ENCODE data around the gene HACD1.

The HACD1 gene

GRCh38 chr10:17617031-17617911, at the start of gene HACD1:
Gene HACD1, minus strand, starts transcription at chr10:17617374. Its CDS starts 35 bp downstream, at chr10:17617339.
- DNase-seq (ENCODE audit: low spot score), result peak; percentile 34

- peak; percentile 79 for DNase-seq (ENCODE audit: low spot score)
Observed at GRCh38 chr10:17665747-17666146, 48.6 kb upstream of the HACD1 start.

- DNase-seq (ENCODE audit: low spot score), result no peak
Observed at GRCh38 chr10:17663450-17663849, 46.3 kb upstream of the HACD1 start.

DNA sequence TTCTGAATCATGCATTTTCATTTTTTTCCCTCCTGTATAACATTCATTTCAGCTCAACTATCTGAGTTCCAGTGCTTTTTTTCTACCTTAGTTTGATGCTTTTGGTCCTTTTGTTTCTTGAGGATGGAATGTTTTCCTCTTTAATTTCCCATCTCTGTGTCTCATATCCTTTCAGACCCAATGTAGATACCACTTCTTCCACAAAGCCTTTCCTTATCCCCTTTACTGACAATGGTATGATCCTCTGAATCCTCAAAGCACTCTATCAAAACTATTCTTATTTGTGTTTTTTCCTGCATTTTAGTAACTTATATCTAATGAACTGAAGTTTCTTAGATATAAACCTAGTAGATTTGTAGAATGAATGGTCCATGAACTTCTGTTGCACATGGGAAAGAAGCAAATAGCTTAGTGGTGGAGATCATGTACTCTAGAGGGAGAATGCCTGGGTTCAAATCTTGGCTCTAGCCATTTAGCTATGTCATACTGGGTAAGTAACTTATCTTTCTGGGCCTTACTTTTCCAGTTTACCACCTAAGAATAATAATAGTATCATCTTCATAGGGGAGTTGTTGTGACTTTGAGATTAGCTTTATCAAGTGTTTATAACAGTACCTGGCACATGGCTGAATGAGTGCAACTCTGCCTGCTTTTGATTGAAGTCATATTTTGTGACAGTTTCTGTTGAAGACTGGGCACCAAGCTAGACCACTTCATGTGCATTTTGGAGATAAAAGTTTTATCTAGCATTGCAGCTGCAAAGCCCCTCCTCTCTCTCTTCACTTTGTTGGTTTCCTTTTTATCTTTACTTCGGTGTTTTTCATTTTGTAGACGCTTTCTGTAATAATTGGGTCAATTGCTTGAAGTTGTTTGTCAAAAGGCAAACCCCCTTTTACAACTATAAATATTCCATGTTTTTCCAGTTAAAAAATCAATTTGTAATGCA, 45.3 kb upstream of the HACD1 start:
- DNase-seq (ENCODE audit: low spot score), result no peak

- DNase-seq (ENCODE audit: low spot score), result no peak
Observed at GRCh38 chr10:17661510-17661909, 44.3 kb upstream of the HACD1 start.

DNA sequence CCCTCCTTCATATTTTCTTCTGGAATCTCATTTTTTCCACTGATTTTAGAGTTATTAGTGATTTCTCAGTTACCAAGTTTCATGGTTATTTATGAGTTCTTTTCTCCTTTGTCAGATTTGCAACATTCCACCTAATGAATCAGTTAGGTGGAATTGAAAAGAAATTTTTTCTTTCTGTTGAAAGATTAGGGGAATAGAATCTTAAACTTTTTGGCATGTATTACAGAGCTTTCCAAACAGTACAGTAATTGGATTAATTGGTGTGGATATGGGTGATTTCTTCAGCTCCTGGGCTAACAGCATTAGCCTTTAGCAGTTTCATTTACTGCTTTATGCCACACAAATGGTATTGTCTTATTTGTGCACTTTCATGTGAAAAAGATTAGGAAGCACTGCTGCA, 43.7 kb upstream of the HACD1 start:
- no peak for DNase-seq (ENCODE audit: low spot score)

- no peak for DNase-seq (ENCODE audit: low spot score)
Observed at GRCh38 chr10:17659365-17659764, 42.2 kb upstream of the HACD1 start.

- no peak for DNase-seq (ENCODE audit: low spot score)
Observed at GRCh38 chr10:17657103-17657500, 39.9 kb upstream of the HACD1 start.

DNA sequence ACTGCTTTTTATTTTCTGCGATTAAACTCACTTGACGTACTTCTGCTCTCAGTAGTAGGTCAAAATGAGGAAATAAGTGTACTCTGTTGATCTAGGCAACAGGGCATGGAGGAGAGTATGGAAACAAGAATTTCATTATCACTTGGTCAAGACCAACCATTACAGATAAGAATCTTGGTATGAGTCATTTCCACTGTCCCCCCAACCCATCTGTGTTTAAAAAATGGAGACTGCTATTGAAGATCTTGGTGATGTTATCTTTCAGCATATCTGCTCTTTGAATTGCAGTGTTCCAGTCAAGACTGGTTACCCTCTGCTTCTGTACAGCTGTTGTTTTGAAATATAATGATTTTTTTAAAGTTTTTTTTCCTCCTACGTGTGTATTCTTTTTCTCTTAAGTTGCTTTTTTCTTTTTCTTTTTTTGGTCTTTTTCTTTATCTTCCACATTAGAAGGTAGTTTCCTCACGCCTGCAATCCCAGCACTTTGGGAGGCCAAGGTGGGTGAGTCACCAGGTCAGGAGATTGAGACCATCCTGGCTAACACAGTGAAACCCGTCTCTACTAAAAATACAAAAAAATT, 38.5 kb upstream of the HACD1 start:
- DNase-seq (ENCODE audit: low spot score), result no peak

- no peak for DNase-seq (ENCODE audit: low spot score)
Observed at GRCh38 chr10:17655009-17655408, 37.8 kb upstream of the HACD1 start.

GRCh38 chr10:17652585-17652984, 35.4 kb upstream of the HACD1 start:
- no peak for DNase-seq (ENCODE audit: low spot score)

- no peak for DNase-seq (ENCODE audit: low spot score)
Observed at GRCh38 chr10:17651896-17652295, 34.7 kb upstream of the HACD1 start.

- no peak for DNase-seq (ENCODE audit: low spot score)
Observed at GRCh38 chr10:17650416-17650815, 33.2 kb upstream of the HACD1 start.

GRCh38 chr10:17649836-17650235, 32.7 kb upstream of the HACD1 start:
- no peak for DNase-seq (ENCODE audit: low spot score)

GRCh38 chr10:17649052-17649451, 31.9 kb upstream of the HACD1 start:
- DNase-seq (ENCODE audit: low spot score), result no peak

DNA sequence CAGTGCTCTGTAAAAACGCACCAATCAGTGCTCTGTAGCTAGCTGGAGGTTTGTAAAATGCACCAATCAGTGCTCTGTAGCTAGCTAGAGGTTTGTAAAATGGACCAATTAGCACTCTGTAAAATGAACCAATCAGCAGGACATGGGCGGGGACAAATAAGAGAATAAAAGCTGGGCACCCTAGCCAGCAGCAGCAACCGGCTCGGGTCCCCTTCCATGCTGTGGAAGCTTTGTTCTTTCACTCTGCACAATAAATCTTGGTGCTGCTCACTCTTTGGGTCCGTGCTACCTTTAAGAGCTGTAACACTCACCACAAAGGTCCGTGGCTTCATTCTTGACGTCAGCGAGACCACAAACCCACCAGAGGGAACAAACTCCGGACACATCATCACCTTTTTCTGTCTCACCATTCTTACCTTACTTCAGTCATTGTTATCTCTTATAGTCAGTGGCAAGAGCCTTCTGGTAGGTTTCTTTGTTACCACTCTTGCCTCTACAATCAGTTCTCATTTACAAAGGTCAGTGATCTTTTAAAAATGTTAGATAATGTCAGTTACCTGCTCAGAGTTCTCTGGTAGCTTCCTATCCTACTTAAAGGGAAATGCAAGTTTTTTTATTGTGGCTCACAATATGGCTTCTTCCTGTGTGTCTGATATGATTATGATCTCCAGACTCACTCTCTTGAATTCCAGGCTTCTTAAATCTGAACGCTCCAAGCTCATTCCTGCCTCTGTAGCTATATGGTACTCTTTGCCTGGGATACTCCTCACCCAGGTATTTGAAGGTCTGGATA, 31.3 kb upstream of the HACD1 start:
- DNase-seq (ENCODE audit: low spot score), result no peak

GRCh38 chr10:17647326-17647725, 30.2 kb upstream of the HACD1 start:
- DNase-seq (ENCODE audit: low spot score), result peak; percentile 12

GRCh38 chr10:17645621-17646345, 28.6 kb upstream of the HACD1 start:
- no peak for DNase-seq (ENCODE audit: low spot score)

GRCh38 chr10:17644485-17644943, 27.3 kb upstream of the HACD1 start:
- DNase-seq (ENCODE audit: low spot score), result peak; percentile 44

GRCh38 chr10:17643755-17644484, 26.7 kb upstream of the HACD1 start, which contains the start of gene STAM:
Gene STAM, plus strand, starts transcription at chr10:17644151. Its CDS starts 189 bp downstream, at chr10:17644340.
- DNase-seq (ENCODE audit: low spot score), result peak; percentile 87
